ENCODE data around the gene C6orf118.

The C6orf118 gene

DNA sequence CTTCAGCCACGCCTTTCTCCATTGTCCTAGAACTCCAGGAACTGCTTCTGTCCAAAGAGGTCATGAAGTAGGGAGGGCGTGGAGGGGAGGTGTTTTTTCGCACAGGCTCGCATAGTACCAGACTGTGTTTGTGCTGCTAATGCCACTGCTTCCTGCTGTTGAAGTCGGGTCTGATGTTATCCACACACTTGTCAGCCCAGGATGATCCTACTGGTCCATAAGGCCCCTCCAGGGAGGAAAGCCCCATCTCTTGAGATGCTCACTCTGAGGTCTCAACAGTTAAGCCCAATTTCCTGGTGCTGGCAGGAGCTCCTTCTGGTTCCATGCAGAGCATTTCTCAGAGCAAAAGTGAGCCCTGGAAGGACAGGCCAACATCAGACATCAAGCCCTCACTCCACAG lies 65.6 kb downstream of the C6orf118 start:
- DNase-seq = no peak

DNA sequence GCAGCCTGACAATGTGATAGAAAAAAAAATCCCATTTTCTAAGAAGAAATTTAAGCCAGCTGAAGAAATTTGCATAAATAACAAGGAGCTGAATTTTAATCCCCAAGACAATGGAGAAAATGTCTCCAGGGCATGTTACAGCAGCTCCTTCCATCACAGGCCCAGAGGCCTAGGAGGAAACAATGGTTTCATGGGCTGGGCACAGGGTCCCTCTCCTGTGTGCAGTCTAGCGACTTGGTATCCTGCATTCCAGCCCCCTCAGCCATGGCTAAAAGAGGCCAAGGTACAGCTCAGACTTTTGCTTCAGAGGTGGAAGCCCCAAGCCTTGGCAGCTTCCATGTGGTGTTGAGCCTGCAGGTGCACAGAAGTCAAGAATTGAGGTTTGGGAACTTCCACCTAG lies 73.1 kb downstream of the C6orf118 start:
- no peak for DNase-seq

DNA sequence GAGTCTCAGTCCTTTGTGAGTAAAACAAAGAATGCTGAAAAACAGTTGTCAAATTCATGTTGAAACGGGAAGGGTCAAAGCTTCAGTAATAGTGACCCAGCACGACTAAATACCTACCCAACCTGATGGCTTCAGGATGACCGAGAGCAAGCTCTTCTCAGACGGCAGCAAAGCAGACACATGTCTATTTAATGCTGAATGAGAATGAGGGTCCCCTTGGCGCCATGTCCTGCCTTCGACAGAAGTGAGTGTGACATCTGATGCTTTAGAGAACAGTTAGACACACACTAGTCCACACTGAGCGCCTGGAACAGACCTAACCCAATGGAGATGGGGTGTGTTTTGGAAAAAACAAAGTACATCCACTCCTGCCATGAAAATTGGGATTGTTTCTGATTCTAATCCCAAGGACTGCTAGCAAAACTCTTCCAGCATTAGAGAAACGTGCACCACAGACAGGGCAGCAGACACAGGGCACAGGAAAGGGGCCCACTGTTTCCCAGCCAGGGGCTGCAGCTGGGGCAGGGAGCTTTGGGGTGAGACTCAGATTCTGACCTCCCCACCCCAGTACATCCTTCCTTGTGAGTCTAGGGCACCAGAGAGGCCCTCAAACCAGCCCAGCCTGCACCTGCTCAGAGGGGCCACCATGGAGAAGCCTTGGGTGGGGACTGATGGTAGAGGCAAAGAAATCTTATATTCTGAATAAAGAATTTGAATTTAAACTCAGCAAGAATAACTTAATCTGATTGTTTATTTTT lies 76.5 kb downstream of the C6orf118 start:
- no peak for DNase-seq

DNA sequence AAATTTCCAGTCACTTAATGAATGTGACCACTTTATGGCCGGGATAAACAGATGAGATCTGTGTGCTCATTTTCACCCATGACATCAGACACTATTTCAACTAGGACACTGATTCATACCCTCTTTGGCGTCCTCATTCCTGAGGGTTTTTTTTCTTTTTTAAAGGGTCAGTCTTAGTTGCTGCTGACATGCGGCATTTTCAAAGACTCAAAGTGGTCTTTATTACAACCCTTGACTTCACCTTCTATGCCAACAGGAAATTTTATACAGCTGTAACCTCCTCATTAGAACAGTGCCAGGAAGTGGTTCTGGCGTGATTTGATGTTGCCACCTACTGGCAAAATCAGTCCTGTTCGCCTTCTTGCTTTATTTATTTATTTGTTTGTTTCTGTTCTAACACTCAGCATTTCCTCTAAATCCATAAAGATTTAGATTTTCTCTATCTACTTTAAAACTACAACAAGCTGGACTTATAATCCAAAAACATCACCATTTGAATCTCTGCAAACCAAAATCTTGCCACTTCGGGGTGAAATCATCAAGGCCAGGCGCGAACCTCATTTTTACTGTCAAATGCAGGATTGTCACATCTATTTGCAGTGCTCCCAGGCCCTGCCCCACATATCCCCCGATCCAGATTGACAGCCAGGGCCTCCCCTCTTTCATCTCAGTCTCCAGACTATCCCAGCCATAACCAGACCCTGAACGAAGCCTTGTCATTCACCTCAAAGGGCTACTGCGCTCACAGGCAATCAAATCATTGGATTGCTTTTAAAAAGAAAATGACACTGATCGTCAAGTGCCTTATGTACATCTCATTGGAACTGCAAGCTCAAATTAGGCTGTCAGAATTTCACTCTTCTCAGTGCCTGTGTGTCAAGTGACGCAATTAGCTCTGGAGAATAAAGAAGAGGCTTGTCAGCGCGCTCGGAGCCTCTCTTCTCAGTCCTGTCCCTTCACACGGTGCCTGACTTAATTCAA lies 77.5 kb downstream of the C6orf118 start:
- DNase-seq = no peak

DNA sequence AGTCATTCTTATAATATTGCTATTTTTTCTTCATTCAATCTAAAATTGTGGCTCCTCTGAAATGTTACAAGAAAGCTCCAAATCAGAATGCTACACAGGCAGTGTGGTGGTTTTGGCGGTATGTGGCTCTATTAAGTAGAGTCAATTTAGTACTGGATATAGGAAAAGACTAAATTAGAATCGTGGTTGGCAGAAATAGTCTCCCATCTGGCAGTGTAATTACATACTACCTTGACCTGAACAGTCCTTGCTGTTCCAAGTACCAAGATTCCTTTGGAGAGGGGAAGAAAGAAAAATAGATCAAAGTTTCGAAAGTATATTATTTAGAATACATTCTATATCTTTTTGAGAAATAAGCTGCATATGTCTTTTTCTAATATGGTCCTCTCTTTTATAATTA lies 78.2 kb downstream of the C6orf118 start:
- no peak for DNase-seq

Data from effector CD4-positive, alpha-beta T cell (primary cell).